Cortex of kidney (tissue), 1 donor: ENCODE results near the gene MYO7A.
A peak's percentile ranks its signal among the peaks of the same experiment; 100 is the strongest.

Experiments used
- DNase-seq: peaks from one replicate; lab custom pipeline; 2025; lab: John Stamatoyannopoulos, UW

Gene MYO7A

GRCh38 chr11:77127920-77128691, at the start of gene MYO7A:
Gene MYO7A (plus strand): TSS chr11:77128246. CDS start chr11:77130635, 2,389 bp downstream.
- DNase-seq: peak; percentile 23

DNA sequence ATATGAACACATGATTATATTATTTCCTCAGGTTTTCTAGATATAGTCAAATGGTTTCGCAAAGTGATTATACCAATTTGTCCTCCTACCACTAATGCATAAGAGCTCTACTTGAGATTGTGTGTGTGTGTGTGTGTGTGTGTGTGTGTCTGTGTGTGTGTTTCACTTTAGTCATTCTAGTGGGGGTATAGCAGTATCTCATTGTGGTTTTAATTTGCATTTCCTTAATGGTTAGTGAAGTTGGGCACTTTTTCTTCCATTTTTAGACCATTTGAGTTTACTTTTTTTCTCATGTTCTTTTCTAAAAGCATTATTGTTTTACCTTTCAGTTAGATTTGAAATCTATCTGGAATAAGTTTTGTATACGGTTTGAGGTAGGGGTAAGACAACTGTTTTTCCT, 48.4 kb upstream of the MYO7A start:
- no peak for DNase-seq

DNA sequence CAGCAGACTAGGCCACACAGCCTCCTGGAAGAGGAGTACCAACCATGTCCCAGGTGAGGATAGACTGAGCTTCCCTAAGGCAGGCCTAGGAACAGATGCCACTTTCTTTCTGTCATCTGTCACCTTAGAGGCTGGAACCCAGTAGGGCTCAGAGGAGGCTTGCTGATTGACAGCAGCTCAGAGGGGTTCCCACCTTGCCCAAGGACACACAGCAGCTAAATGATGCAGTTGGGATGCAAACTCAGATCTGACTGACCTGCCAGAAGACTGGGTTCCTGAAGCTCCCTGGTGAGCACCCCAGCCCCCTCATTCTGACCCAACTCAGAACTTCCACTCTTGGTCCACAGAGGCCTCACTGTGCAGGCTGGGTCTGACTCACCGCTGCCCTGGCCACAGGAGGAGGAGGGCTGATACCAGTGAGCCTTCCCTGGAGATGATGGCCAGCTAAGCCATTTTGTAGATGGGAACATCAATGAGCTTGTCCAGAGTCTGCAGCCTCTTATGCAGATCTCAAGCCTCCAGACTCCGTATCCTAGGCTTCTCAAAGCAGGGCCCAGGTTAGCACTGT, 47.3 kb upstream of the MYO7A start:
- DNase-seq: no peak

DNA sequence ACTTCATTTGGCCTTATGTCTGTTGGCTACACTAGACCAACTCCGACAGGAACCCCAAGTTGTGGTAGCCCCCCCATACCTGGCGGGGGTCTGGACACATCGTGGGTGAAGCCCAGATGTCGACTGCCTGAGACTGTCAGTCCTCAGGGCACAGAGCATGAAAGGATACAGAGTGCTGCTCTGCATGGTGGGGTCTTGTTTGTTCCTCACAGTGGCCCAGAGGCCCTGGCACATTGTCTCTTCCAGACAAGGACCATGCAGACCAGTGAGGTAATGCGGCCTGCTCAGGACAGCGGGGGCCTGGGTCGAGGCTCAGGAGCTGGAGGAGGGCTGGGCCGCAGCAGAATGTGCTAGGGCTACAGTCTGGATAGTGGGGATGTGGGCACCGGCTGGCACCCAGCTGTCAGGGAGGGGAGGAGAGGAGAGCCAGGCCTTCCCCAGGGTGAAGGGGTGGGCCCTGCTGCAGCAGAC, 46.6 kb upstream of the MYO7A start:
- no peak for DNase-seq

DNA sequence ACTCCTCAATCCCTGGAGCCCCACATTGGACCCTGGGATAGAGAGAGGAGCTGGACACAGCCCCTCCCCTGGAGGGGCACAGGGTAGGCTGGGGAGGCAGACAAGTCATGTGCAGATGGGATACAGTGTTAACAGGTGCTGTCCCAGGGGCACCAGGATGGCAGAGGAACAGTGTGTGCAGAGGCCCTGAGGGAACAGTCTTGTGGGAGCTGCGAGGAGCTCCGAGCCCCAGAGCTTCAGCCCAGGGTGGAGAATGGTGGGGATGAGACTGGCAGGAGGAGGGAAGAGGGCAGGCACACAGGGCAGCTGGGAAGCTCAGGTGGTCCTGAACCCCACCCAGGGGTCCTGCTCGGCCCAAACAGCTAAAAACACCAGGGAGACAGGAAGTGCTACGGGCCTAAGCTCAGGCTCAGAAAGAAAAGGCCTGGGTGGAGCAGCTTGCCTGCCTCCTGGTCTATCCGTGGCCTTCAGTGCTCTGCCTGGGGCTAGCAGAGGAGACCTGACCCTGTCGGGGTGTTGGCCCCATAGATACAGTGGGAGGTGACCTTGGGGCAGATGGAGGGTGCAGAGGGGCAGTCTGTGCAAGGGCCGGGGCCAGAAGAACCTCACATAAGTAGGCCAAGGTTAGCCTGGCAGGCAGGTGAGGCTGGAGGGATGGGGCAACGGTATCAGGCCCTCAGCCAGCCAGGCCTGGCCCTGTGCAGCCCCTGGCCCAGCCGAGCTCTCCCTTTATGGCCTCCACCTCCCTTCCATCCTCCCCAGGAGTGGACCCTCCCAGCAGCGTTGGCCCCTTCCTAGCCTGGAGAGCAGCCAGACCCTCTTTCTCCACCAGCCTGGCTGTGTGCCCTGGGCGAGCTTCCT, 45.8 kb upstream of the MYO7A start:
- DNase-seq: no peak

DNA sequence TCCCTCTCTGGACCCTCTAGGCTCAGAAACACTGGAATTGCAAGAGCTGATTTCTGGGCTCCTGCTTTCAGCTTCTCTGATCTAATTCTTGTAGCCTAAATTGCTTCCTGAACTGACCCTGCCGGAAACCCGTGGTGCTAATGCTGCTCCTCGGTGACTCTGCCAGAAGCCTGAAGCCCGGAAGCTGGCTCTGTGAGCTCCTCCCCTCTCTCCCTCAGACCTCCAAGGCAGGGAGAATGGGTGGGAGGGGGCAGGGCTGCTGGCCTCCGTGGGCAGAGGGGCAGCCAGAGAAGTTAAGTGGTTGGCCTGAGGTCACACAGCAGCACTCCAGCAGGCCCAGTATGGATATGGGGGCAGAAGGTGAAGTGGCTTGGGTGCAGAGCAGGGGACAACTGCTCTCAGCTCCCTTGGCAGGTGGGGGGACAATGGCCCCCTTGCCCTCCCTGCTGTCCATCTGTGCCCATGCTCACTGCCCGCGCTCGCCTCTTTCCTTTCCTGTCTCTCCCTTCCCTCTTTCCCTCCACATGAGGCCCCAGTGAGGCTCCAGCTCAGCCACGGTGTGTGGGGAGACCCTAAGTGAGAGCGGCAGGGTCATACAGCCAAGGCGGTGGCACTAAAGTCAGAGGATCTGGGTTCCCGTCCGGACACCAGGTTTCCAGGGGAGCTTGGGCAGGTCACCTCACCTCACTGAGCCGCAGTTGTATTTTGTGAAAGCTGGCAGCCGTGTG, 45.0 kb upstream of the MYO7A start:
- DNase-seq: no peak

DNA sequence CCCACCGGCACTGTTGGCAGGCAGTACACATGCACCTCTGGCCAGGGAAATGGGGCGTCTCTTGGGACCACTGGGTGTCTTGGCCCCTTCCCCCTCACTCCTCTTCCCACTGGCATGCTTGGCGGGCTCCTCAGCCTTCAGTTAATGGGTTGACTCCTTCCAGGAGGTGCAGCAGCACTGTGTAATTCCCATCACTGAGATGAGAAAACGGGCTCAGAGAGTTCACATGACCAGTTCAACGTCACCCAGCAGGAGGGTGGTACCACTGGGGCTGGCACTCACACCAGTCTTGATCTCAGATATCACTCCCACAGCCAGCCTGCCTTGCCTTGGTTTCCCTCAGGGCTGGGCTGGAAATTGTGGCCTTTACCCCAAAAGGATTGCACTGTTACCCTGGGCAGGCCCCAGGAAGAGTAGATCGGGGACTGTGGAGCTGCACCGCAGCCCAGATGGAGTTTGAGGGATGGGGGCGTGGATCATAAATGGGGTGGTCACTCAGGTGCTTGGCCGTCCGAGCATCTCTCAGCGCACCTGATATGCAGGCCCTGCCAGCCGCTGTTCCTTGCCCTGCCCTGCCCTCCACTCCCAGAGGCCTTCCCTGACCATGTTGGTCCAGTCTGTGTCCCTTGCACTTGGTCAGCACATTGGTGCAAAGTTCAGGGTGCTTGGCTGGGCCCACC, 44.3 kb upstream of the MYO7A start:
- DNase-seq: no peak

DNA sequence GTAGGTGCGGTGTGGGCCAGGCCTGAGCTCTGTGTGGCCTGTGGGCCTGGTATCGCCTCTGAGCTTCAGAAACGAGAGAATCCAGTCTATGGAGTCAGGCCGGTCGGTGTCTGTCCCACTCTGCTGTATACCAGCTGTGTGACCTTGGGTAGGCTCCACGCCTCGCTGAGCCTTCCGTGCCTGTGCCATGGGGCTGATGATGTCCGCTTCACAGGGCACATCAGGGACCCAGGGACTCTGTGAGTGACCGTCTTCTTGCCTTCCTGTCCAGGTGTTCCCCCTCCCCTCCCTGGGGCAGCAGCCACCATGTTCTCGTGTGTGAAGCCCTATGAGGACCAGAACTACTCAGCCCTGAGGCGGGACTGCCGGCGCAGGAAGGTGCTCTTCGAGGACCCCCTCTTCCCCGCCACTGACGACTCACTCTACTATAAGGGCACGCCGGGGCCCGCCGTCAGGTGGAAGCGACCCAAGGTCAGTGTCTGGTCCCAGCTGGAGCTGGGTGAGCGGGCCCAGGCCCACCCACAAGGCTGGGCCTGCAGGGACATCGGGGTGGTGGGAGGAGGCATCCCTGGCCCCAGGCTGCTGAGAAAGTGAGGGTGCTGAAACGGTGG, 43.4 kb upstream of the MYO7A start:
- no peak for DNase-seq

DNA sequence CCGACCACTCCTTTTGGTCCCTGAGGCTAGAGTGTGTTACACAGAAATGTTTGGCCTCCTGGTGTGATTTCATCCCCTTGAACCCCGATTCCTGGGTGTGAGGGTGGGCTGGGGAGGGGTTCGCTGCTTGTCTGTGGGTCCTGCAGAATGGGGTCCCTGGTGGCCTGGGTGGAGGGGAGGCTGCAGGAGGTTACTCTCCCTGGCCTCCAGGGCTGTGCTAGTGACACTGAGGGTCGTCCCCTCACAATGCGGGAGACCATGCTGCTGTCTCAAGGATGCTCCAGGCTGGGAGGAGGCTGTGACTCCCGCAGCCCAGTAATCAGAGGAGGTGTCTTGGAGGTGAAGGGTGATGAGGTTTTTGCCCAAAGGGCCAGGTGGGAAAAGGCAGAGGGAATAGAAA, 42.4 kb upstream of the MYO7A start:
- DNase-seq: no peak

DNA sequence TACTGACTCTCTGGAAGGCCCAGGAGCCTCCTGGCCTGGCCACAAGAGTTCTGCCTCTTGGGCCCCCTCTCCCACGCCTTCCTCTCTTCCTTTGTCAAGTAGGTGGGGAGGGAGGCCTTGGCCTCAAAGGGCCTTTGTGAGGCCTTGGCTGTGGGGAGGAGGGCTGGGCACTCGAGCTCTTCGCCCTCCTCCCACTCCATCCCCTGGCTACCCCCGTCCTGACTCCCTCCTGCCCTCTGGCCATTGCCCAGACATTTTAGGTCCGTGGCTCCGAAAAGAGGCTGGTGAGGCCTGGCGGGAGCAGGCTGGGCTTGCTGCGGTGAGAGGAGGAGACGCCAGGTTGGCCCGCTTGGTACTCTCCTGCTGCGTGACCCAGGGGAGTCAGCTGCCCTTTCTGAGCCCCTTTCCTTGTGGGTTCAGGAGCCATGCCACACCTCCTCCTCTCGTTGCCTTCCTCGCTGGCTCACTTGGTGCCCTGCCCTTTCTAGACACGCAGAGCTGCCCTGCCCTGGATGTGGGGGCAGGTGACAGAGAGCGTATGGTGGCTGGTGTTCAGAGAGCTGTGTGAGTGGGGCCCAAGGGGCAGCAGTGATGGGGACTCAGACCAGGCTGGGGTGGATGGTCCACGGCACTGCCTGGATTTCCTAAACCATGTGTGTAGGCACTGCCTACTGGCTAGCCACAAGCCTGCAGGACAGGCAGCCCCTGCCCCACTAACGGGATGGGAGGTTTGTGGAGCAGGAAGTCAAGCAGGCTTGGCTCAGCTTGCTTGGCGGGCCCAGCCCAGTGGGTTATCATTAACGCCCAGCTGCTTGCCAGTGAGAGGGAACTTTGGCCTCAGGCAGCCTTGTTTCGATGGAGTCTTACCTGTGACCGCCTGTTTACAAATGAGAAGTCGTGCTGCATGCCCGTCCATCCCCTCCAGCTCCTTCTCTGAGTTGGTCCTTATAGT, 41.2 kb upstream of the MYO7A start:
- DNase-seq: no peak

DNA sequence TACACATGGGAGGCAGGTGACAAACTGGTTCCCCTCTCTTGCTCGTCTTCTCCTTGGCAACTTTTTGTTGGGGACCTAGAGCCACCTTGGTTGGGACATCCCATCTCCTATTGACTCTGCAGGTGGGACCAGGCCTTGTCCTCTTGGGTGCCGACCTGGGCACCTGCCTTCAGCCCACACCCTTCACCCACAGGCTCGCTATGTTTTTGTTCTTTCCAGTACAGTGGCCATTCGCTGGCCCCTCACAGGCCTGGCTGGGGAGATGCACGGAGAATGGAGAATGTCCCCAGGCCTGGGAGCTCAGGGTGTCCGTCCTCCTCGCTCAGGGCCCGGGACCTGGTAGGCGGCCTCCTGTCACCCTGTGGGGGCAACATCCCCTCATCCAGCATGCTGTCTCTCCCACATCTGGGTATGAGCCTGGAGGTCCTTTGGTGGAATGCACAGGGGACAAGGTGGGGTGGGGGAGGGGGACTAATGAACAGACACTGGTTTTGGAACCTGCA, 40.3 kb upstream of the MYO7A start:
- DNase-seq: no peak

DNA sequence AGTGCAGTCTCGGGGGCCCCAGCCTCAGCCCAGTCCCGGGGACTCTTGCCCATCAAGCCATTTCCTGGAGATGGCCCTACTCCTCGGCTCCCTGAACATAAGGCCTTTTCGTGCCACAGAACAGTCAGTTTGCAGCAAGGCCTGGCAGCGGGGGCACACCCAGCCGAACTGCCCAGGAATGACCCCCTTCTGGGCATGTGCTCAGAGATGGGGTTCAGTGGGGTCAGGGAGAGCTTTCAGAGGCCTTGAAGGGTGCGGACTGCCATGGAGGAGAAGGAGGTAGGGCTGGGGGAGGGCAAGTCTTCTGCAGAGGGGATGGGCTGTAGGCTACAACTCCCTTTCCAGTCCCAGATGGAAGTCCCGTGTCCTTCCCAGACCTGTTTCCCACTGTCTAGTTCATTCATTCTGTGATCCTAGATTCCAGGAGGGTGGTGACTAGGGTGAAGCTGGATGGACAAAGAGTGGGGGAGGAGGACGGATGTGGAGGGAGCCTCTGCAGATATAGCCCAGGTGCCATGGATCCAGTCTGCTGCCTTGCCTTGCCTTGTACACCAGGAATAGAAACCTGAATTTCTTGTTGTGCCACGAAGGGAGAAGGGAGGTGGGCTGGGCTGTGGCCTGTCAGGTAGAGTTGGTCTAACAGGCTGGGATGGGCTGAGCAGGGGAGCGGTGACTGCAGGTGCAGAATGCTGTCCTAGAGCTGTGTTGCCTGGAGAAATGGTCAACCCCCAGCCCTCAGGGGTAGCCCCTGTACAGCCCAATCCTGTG, 39.6 kb upstream of the MYO7A start:
- no peak for DNase-seq

DNA sequence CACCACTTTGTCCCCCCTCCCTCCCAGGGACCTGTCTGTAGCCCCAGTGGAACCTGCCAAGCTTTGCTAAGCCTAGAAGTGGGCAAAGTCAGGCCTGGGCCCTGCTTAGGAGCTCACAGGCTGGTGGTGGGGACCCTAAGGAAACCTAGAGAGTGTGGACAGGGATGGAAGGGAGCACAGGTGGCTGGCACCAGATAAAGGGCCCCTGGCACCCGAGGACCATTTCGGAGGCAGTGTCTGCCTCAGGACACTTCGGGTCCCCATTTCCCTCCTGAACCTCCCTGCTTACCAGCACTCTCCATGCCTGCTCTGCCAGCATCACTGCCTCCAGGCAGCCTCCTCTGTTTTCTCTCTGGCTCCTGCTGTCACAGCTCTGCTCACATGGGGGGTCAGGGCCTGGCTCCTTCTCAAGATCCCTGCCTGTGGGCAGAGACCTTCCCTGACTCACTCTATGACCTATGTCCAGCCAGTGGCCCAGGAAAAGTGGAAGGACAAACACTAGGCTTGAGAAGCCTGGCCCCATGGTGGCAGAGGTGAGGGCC, 39.0 kb upstream of the MYO7A start:
- DNase-seq: no peak

GRCh38 chr11:77090046-77090372, 38.0 kb upstream of the MYO7A start:
- DNase-seq: no peak

DNA sequence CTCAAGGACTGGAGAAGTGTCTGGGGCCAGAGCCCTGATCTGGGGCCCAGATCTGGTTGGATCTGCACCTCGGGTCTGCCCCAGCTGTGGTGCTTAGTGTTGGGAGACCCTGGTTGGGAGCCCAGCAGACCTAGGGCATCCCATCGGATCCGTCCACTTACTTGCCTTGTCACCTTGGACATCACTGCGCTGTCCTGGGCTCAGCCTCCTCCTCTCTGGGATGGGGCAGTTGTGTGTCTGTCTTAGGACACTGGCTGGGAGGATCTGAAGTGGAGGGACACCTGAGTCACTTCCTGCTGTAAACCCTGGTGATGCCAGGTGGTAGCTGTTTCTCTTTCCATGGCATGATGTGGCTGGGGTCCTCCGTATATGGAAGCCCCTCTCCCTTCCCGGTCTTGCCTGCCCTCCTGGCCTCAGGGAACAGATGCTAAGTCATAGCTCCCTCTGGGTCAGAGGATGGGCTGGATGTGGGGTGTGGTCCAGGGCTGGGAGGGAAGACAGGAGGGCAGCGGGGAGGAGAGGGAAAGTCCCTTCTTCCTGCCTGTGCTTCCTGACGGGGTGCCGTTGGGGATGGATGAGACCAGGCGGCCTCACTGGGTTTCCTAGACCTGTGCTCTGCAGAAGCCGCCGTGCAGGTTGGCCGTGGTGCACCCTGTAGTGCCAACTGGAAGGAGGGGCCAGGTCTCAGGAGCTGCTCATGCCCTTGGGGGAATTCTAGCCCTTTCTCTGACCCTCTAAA, 37.5 kb upstream of the MYO7A start:
- DNase-seq: no peak

DNA sequence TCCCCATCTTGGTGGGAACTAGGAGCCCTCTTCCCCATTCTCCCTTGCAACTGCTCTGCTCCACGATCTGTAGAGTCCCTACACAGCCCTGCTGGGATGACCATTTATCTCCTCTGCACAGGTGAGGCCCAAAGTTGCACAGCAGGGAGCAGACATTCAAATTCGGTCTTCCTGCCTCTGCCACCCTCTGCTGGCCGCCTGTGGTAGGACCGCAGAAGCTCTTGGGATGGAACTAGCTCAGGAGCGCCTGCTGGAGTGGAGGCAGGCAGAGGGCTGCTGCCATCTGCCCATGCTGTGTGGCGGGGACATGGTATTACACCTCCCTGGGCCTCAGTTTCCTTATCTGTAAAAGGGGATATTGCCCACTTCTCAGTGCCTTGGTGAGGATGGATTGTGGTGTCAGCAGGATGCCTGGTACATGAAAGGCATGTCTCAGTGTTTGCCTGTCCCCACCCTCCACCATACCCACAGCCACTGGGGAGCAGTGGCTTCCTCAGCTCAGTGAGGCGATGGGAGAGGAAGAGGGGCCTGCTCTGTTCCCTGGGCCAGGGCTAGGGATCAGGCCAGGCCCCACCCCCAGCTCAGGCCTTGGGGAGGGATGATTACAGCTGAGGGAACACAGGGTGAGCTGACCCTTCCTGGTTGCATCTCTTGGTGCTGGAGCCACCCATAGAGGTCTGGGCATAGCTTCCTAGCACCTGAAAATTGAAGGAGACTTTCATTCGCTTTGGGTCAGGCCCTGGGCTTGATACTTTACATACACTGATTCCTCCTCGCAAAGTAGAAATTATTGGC, 36.7 kb upstream of the MYO7A start:
- DNase-seq: no peak

- no peak for DNase-seq
Measured at GRCh38 chr11:77092382-77092781, 35.7 kb upstream of the MYO7A start.
